NCI-H146 (cell line): ENCODE results near the gene RPS29.

Experiments
- DNase-seq: peaks from one replicate; lab custom pipeline; 2025; lab: John Stamatoyannopoulos, UW

RPS29 gene

GRCh38 chr14:49550286-49551184, 35.6 kb downstream of the RPS29 start:
- DNase-seq, result peak; percentile 23

GRCh38 chr14:49549881-49550280, 36.3 kb downstream of the RPS29 start:
- no peak for DNase-seq

DNA sequence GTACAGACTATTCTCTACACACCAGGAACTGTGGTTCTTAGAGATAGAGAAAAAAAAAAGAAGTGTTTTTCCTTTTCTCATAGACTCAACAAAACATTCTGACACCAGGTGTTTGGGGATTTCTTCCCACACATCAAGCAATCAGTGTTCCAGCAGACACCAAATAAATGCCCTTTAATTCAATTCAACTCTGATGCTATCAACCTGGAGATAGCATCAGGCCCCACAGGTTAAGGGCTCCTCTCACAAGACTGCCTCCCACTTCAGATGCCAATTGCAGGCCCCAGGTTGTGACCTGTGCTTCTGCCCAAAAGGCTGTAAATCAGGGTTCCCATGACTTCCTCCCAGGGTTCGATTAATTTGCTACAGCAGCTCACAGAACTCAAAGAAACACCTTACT, 36.7 kb downstream of the RPS29 start:
- no peak for DNase-seq

- DNase-seq, result no peak
Measured at GRCh38 chr14:49546766-49547165, 39.4 kb downstream of the RPS29 start.

GRCh38 chr14:49545716-49546115, 40.5 kb downstream of the RPS29 start:
- DNase-seq, result no peak

DNA sequence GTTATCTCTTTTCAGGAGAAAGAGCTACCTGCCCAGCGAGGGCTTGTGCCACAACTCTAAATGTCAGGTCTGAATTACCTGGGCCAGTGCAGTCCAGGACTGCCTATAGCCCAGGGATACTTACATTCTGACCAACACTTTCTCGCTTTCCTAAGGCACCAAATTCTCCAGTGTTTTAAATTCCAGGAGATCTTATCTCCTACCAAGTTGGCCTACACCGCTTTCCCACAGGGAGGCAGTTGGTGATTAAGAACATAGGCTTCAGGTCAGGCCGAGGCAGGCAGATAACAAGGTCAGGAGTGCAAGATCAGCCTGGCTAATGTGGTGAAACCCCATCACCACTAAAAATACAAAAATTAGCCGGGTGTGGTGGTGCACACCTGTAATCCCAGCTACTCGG, 41.1 kb downstream of the RPS29 start:
- no peak for DNase-seq

DNA sequence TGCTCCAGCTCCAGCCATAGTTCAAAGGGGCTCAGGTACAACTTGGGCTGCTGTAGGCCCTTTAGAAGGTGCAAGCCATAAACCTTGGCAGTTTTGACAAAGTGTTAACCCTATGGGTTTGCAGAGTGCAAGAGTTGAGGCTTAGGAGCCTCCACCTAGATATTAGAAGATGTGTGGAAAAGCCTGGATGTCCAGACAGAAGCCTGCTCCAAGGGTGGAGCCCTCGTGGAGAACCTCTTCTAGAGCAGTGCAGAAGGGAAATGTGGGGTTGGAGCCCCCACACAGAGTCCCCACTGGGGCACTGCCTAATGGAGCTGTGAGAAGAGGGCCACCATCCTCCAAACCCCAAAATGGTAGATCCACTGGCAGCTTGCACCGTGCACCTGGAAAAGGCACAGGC, 45.1 kb downstream of the RPS29 start:
- no peak for DNase-seq

DNA sequence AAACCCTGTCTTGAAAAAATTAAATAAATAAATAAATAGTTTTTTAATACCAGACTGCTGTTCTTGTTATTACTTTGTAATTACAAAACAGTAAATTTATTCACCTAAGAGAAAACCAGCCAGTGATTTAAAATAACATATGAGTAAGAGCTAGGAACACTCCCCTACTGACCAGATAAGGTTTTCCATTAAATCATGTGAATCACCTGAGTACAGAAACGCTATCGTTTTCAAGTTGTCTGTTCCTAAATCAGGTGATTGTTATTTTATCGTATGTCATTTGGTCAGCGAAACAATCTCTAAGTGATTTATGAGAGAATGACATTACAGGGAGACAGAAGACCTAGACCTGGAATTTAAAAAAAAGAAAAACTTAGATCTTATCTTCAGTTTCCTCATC, 47.3 kb downstream of the RPS29 start:
- no peak for DNase-seq
